HepG2 (cell line): ENCODE results near the gene KRTAP12-2. TPM values are rescaled to one million over a fixed set of nuclear protein-coding genes. Genes with fewer than 3 reads are reported as not detected.
A peak's percentile ranks its signal among the peaks of the same experiment; 100 is the strongest.

Experiments used
- ARNT ChIP-seq: fragments of 450-650 bp; IDR thresholded peaks from 2 replicates; pipeline ENCODE4 v1.6.1; 2017
- ATRX ChIP-seq: sonication (generic); formaldehyde crosslinking; IDR thresholded peaks from 2 replicates; pipeline ENCODE4 v1.4.0; 2020; ENCODE audit warnings: missing genetic modification reagents, borderline replicate concordance
- ESRRA ChIP-seq: sonication (generic); formaldehyde crosslinking; IDR thresholded peaks from 2 replicates; pipeline ENCODE4 v1.5.1; 2020; ENCODE audit warnings: mild to moderate bottlenecking, low read depth, missing genetic modification reagents
- FOXM1 ChIP-seq: sonication (generic); formaldehyde crosslinking; IDR thresholded peaks from 2 replicates; pipeline ENCODE4 v1.5.0; 2020; ENCODE audit warnings: missing genetic modification reagents
- MED1 ChIP-seq: sonication (generic); formaldehyde crosslinking; IDR thresholded peaks from 2 replicates; pipeline ENCODE4 v1.4.0; 2020; ENCODE audit warnings: missing genetic modification reagents
- NFRKB ChIP-seq: fragments of 450-650 bp; IDR thresholded peaks from 2 replicates; pipeline ENCODE4 v1.6.1; 2017
- ONECUT2 ChIP-seq: sonication (generic); formaldehyde crosslinking; IDR thresholded peaks from 2 replicates; pipeline ENCODE4 v1.4.0; 2020; ENCODE audit warnings: missing genetic modification reagents
- PHF21A ChIP-seq: sonication (generic); formaldehyde crosslinking; IDR thresholded peaks from 2 replicates; pipeline ENCODE4 v1.5.0; 2020; ENCODE audit warnings: mild to moderate bottlenecking, missing genetic modification reagents
- RORA ChIP-seq: sonication (generic); formaldehyde crosslinking; IDR thresholded peaks from 2 replicates; pipeline ENCODE4 v1.5.0; 2020; ENCODE audit warnings: mild to moderate bottlenecking, missing genetic modification reagents, moderate library complexity
- TBX2 ChIP-seq: sonication (generic); formaldehyde crosslinking; IDR thresholded peaks from 2 replicates; pipeline ENCODE4 v1.5.0; 2020; ENCODE audit warnings: missing genetic modification reagents, mild to moderate bottlenecking, borderline replicate concordance
- polyA plus RNA-seq, 8 experiments: library from polyadenylated mRNA; depleted of rRNA in 3 of 8; stranded (reverse) in 7 of 8; unstranded in 1 of 8; fragments of >200 nt; fragmentation: Illumina TruSeq in 4 of 8; extraction: Trizol in 4 of 8; gene quantifications; 2 replicates each; pipeline versions ENCODE4 v1.2.1 to v1.2.3, GENCODE V29; 2011 to 2016; ENCODE audit warnings: low read depth in 4 of 8, missing spikeins in 1 of 8, mixed read lengths in 1 of 8; ENCODE audit not compliant: insufficient read depth in 1 of 8
- total RNA-seq, 5 experiments: library from RNA; depleted of rRNA; stranded (reverse); fragments of >200 nt; fragmentation: Illumina TruSeq; extraction: Trizol; gene quantifications; 2 replicates each; pipeline ENCODE4 v1.2.3, GENCODE V29; 2016; ENCODE audit warnings: low read depth in 1 of 5
- TF ChIP-seq, protein P1 (sequence below), 2 experiments: IDR thresholded peaks; 2 replicates each; pipeline ENCODE4 v1.6.1; 2011 to 2012; ENCODE audit warnings: low read length in 2 of 2, borderline replicate concordance in 1 of 2, low read depth in 1 of 2, mild to moderate bottlenecking in 1 of 2, moderate library complexity in 1 of 2
- TF ChIP-seq, protein P2 (sequence below): sonication (generic); formaldehyde crosslinking; conservative IDR thresholded peaks from 2 replicates; pipeline ENCODE4 v1.5.0; 2020; ENCODE audit warnings: missing genetic modification reagents
- TF ChIP-seq, protein P3 (sequence below): sonication (generic); formaldehyde crosslinking; IDR thresholded peaks from 2 replicates; pipeline ENCODE4 v1.4.0; 2020; ENCODE audit warnings: missing genetic modification reagents
- TF ChIP-seq, protein P4 (sequence below): sonication (generic); formaldehyde crosslinking; IDR thresholded peaks from 2 replicates; pipeline ENCODE4 v1.4.0; 2020; ENCODE audit warnings: missing genetic modification reagents

Gene KRTAP12-2
- total and polyA plus RNA-seq, 2 of the 13 experiments (the other 11 are each of a cell fraction or from before 2014, with no cell fraction given) = not detected

DNA sequence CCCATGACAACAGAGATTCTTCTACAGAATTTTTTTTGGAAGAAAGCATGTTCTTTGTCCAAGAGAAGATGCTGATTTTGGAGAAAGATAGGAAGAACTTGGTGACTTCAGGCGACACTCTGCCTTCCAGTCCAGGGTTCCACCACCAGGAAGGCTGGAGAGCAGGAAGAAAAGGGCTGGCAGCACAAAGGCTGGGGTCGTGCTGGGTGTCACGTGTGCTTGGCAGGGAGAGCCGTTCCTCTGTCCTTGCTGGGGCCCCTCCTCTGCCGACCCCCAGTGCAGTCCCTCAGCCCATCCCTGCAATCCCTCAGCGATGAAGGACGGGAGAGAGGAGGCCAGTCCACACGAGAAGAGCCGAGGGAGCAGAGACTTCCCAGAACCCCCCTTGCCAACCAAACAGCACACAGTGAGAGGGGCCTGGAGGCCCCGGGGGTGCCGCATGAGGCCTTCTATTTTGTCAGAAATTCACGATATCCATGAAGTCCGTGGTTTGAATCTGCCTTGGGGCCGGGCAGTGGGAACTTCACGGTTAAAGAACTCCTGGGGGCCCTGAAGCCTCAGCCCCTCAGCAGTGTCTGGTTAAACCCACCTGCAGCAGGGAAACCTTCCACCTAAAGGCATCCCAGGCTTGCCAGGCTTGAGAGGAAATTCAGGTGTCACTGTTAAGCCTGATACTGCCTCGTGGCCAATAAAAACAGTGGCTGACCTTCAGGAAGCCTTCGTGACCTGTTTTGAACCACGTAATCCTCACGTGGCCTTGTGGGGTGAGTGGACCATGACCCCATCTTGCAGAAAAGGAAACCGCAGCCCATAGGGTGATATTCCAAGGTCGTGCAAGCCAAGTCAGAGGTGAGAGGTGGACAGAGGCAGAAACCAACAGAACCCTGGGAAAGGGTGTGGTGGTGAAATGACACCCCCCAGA, 33.6 kb upstream of the KRTAP12-2 start (continued):
- TF ChIP-seq, protein P1, sequence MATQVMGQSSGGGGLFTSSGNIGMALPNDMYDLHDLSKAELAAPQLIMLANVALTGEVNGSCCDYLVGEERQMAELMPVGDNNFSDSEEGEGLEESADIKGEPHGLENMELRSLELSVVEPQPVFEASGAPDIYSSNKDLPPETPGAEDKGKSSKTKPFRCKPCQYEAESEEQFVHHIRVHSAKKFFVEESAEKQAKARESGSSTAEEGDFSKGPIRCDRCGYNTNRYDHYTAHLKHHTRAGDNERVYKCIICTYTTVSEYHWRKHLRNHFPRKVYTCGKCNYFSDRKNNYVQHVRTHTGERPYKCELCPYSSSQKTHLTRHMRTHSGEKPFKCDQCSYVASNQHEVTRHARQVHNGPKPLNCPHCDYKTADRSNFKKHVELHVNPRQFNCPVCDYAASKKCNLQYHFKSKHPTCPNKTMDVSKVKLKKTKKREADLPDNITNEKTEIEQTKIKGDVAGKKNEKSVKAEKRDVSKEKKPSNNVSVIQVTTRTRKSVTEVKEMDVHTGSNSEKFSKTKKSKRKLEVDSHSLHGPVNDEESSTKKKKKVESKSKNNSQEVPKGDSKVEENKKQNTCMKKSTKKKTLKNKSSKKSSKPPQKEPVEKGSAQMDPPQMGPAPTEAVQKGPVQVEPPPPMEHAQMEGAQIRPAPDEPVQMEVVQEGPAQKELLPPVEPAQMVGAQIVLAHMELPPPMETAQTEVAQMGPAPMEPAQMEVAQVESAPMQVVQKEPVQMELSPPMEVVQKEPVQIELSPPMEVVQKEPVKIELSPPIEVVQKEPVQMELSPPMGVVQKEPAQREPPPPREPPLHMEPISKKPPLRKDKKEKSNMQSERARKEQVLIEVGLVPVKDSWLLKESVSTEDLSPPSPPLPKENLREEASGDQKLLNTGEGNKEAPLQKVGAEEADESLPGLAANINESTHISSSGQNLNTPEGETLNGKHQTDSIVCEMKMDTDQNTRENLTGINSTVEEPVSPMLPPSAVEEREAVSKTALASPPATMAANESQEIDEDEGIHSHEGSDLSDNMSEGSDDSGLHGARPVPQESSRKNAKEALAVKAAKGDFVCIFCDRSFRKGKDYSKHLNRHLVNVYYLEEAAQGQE (IDR thresholded peaks at IDR 0.05; ENCODE audit: borderline replicate concordance in 1 of 2, low read depth in 1 of 2, low read length in 2 of 2) = no peak
- TF ChIP-seq ONECUT2 (no peak), ARNT (no peak), RORA (CRISPR knock-in tag) (no peak), TBX2 (CRISPR knock-in tag) (peak; percentile 91), MED1 (peak; percentile 96), FOXM1 (no peak), PHF21A (CRISPR knock-in tag) (0 out of 2 replicates have a peak, but pooled peaks have one; percentile 40), NFRKB (no peak), ESRRA (CRISPR knock-in tag) (peak; percentile 99), ATRX (CRISPR knock-in tag) (no peak)
- TF ChIP-seq, protein P2, sequence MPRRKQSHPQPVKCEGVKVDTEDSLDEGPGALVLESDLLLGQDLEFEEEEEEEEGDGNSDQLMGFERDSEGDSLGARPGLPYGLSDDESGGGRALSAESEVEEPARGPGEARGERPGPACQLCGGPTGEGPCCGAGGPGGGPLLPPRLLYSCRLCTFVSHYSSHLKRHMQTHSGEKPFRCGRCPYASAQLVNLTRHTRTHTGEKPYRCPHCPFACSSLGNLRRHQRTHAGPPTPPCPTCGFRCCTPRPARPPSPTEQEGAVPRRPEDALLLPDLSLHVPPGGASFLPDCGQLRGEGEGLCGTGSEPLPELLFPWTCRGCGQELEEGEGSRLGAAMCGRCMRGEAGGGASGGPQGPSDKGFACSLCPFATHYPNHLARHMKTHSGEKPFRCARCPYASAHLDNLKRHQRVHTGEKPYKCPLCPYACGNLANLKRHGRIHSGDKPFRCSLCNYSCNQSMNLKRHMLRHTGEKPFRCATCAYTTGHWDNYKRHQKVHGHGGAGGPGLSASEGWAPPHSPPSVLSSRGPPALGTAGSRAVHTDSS (CRISPR knock-in tag) = no peak
- TF ChIP-seq, protein P3, sequence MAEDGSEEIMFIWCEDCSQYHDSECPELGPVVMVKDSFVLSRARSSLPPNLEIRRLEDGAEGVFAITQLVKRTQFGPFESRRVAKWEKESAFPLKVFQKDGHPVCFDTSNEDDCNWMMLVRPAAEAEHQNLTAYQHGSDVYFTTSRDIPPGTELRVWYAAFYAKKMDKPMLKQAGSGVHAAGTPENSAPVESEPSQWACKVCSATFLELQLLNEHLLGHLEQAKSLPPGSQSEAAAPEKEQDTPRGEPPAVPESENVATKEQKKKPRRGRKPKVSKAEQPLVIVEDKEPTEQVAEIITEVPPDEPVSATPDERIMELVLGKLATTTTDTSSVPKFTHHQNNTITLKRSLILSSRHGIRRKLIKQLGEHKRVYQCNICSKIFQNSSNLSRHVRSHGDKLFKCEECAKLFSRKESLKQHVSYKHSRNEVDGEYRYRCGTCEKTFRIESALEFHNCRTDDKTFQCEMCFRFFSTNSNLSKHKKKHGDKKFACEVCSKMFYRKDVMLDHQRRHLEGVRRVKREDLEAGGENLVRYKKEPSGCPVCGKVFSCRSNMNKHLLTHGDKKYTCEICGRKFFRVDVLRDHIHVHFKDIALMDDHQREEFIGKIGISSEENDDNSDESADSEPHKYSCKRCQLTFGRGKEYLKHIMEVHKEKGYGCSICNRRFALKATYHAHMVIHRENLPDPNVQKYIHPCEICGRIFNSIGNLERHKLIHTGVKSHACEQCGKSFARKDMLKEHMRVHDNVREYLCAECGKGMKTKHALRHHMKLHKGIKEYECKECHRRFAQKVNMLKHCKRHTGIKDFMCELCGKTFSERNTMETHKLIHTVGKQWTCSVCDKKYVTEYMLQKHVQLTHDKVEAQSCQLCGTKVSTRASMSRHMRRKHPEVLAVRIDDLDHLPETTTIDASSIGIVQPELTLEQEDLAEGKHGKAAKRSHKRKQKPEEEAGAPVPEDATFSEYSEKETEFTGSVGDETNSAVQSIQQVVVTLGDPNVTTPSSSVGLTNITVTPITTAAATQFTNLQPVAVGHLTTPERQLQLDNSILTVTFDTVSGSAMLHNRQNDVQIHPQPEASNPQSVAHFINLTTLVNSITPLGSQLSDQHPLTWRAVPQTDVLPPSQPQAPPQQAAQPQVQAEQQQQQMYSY = no peak; the same call in 1 of the 2 replicates
- TF ChIP-seq, protein P4, sequence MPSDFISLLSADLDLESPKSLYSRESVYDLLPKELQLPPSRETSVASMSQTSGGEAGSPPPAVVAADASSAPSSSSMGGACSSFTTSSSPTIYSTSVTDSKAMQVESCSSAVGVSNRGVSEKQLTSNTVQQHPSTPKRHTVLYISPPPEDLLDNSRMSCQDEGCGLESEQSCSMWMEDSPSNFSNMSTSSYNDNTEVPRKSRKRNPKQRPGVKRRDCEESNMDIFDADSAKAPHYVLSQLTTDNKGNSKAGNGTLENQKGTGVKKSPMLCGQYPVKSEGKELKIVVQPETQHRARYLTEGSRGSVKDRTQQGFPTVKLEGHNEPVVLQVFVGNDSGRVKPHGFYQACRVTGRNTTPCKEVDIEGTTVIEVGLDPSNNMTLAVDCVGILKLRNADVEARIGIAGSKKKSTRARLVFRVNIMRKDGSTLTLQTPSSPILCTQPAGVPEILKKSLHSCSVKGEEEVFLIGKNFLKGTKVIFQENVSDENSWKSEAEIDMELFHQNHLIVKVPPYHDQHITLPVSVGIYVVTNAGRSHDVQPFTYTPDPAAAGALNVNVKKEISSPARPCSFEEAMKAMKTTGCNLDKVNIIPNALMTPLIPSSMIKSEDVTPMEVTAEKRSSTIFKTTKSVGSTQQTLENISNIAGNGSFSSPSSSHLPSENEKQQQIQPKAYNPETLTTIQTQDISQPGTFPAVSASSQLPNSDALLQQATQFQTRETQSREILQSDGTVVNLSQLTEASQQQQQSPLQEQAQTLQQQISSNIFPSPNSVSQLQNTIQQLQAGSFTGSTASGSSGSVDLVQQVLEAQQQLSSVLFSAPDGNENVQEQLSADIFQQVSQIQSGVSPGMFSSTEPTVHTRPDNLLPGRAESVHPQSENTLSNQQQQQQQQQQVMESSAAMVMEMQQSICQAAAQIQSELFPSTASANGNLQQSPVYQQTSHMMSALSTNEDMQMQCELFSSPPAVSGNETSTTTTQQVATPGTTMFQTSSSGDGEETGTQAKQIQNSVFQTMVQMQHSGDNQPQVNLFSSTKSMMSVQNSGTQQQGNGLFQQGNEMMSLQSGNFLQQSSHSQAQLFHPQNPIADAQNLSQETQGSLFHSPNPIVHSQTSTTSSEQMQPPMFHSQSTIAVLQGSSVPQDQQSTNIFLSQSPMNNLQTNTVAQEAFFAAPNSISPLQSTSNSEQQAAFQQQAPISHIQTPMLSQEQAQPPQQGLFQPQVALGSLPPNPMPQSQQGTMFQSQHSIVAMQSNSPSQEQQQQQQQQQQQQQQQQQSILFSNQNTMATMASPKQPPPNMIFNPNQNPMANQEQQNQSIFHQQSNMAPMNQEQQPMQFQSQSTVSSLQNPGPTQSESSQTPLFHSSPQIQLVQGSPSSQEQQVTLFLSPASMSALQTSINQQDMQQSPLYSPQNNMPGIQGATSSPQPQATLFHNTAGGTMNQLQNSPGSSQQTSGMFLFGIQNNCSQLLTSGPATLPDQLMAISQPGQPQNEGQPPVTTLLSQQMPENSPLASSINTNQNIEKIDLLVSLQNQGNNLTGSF (CRISPR knock-in tag) = no peak
